HG03521 (cell line): Measurements from ENCODE around the gene CGN.
A peak's percentile ranks its signal among the peaks of the same experiment; 100 is the strongest.
"Not testable (repeated sequence)": the region's sequence is repeated elsewhere in the genome, so short reads cannot be mapped to it uniquely, and the experiment has no call there.

Experiments used
- ATAC-seq: cut with Tn5 transposase; IDR thresholded peaks from one replicate; pipeline ENCODE4 v1.9.1; 2021; ENCODE audit warnings: mild to moderate bottlenecking, moderate library complexity; ENCODE audit not compliant: unreplicated experiment

The CGN gene

GRCh38 chr1:151522427-151522826, 11.2 kb downstream of the CGN start:
- not testable (repeated sequence) for ATAC-seq

GRCh38 chr1:151523326-151523725, 12.1 kb downstream of the CGN start:
- ATAC-seq = no peak

- no peak for ATAC-seq
These were observed 13.5 kb downstream of the CGN start for GRCh38 chr1:151524736-151525135.

- ATAC-seq = no peak
These were observed 15.7 kb downstream of the CGN start for GRCh38 chr1:151526735-151527525.

GRCh38 chr1:151529211-151529702, 18.1 kb downstream of the CGN start:
- ATAC-seq = no peak

GRCh38 chr1:151529781-151530180, 18.6 kb downstream of the CGN start:
- ATAC-seq = no peak

- ATAC-seq = no peak
These were observed 19.3 kb downstream of the CGN start for GRCh38 chr1:151530461-151530860.

- ATAC-seq = no peak
These were observed 22.7 kb downstream of the CGN start for GRCh38 chr1:151533870-151534269.

GRCh38 chr1:151534662-151535278, 23.6 kb downstream of the CGN start:
- ATAC-seq = no peak

GRCh38 chr1:151535326-151536271, 24.4 kb downstream of the CGN start:
- ATAC-seq = no peak

GRCh38 chr1:151536499-151536898, 25.3 kb downstream of the CGN start:
- no peak for ATAC-seq

GRCh38 chr1:151537112-151537511, 25.9 kb downstream of the CGN start:
- no peak for ATAC-seq

- no peak for ATAC-seq
These were observed 28.3 kb downstream of the CGN start for GRCh38 chr1:151539321-151540020.

- peak; percentile 88 for ATAC-seq
These were observed 29.1 kb downstream of the CGN start, which contains the start of gene TUFT1 for GRCh38 chr1:151540021-151540981. TUFT1 (plus strand) TSS chr1:151540309; CDS start chr1:151540367, 58 bp downstream.

GRCh38 chr1:151540982-151541377, 29.8 kb downstream of the CGN start:
- no peak for ATAC-seq

GRCh38 chr1:151541752-151542151, 30.6 kb downstream of the CGN start:
- no peak for ATAC-seq

GRCh38 chr1:151542710-151543129, 31.5 kb downstream of the CGN start:
- ATAC-seq = no peak

- ATAC-seq = no peak
These were observed 34.4 kb downstream of the CGN start for GRCh38 chr1:151545542-151545941.
